ENCODE data around the gene GNPTAB. TPM values are rescaled to one million over a fixed set of nuclear protein-coding genes. Genes with fewer than 3 reads are reported as not detected.
A peak's percentile ranks its signal among the peaks of the same experiment; 100 is the strongest.

GNPTAB gene
- total RNA-seq, 3 donors from 2014 or later (not counting 1 experiment from before 2014, with no cell fraction given), result 260 to 285 (median 262) TPM

DNA sequence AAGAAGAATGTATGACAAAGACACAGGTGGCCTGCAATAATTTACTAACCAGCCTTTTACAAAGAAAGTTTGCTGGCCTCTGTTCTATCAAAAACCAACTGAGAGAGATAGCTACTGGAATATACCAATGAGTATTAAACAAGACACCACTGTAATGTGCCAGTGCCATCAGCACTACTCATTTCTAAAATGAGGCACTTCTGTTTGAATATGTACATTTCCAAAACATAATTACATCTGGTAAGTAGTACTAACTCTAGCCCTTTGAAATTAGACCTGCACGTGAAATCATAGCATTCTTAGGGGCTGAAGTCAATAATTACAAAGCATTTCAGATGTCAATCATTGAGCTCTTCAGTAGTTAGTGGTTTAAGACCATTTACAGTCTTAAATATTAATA is 84.6 kb downstream of the GNPTAB start:
- Histone ChIP-seq H3K9me3 (ENCODE audit: control insufficient read depth, insufficient read depth, low read length) (no peaks in the 10 kb centered on the region), H3K4me1 (ENCODE audit: control insufficient read depth, insufficient read depth, low read length) (peaks cover 19% of the 10 kb centered on the region), H3K4me3 (ENCODE audit: low read length) (no peak overlapping the region), H3K36me3 (ENCODE audit: control insufficient read depth, insufficient read depth, low read length) (peaks cover 59% of the 10 kb centered on the region), H3K27ac (ENCODE audit: low read length) (no peak overlapping the region), H3K27me3 (ENCODE audit: control insufficient read depth, insufficient read depth, low read length) (no peaks in the 10 kb centered on the region)
- no CpG with 5 or more reads among the region's 1 CpG for WGBS (ENCODE audit: insufficient coverage)
- Mint-ChIP-seq H3K4me3 (no peak overlapping the region), H3K36me3 (peaks cover 10% of the 10 kb centered on the region), H3K4me1 (peaks cover 36 to 49% of the 10 kb centered on the region in 2 donors), H3K9me3 (no peaks in the 10 kb centered on the region), H3K27me3 (ENCODE audit: low read depth in 2 of 2) (no peaks in the 10 kb centered on the region), H3K27ac (peak overlapping the region in 1 of 2 donors; percentile 92)
- DNase-seq (no peak), ATAC-seq (no peak)
- TF ChIP-seq, protein P1, sequence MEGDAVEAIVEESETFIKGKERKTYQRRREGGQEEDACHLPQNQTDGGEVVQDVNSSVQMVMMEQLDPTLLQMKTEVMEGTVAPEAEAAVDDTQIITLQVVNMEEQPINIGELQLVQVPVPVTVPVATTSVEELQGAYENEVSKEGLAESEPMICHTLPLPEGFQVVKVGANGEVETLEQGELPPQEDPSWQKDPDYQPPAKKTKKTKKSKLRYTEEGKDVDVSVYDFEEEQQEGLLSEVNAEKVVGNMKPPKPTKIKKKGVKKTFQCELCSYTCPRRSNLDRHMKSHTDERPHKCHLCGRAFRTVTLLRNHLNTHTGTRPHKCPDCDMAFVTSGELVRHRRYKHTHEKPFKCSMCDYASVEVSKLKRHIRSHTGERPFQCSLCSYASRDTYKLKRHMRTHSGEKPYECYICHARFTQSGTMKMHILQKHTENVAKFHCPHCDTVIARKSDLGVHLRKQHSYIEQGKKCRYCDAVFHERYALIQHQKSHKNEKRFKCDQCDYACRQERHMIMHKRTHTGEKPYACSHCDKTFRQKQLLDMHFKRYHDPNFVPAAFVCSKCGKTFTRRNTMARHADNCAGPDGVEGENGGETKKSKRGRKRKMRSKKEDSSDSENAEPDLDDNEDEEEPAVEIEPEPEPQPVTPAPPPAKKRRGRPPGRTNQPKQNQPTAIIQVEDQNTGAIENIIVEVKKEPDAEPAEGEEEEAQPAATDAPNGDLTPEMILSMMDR (IDR thresholded peaks at IDR 0.05), result no peak
- intact Hi-C loops (cut with micrococcal nuclease), result loop anchor here (10.0 kb wide), 1 partner anchor 71 kb away; no protein-coding TSS in a partner anchor

DNA sequence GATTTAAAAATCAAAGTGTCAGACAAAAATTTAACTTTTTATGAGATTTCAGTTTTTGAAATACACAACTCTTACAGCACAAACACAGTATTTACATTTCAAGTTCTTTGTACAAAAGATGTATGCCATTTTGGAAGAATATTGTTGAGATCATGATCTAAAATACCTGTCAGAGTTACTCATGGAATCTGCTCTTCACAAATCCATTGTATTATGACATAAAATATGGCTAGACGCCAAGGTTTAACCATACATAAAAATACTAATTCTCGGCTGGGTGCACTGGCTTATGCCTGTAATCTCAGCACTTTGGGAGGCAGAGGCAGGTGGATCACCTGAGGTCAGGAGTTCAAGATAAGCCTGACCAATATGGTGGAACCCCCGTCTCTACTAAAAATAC is 85.3 kb downstream of the GNPTAB start:
- Histone ChIP-seq H3K4me3 (ENCODE audit: low read length) (no peak overlapping the region), H3K4me1 (ENCODE audit: control insufficient read depth, insufficient read depth, low read length) (peaks cover 19% of the 10 kb centered on the region), H3K9me3 (ENCODE audit: control insufficient read depth, insufficient read depth, low read length) (no peaks in the 10 kb centered on the region), H3K27me3 (ENCODE audit: control insufficient read depth, insufficient read depth, low read length) (no peaks in the 10 kb centered on the region), H3K36me3 (ENCODE audit: control insufficient read depth, insufficient read depth, low read length) (peaks cover 53% of the 10 kb centered on the region), H3K27ac (ENCODE audit: low read length) (peak overlapping the region; percentile 83)
- Mint-ChIP-seq H3K4me3 (no peak overlapping the region), H3K36me3 (peaks cover 10% of the 10 kb centered on the region), H3K27me3 (ENCODE audit: low read depth in 2 of 2) (no peaks in the 10 kb centered on the region), H3K27ac (peak overlapping the region; percentile 92), H3K9me3 (no peaks in the 10 kb centered on the region), H3K4me1 (peaks cover 29 to 44% of the 10 kb centered on the region in 2 donors)
- TF ChIP-seq, protein P1 (IDR thresholded peaks at IDR 0.05), result no peak
- WGBS (ENCODE audit: insufficient coverage), result 93% methylated on average over 3 of the region's 3 CpGs
- DNase-seq, result no peak
- intact Hi-C loops (cut with micrococcal nuclease), result loop anchor here (10.0 kb wide), 1 partner anchor 71 kb away; no protein-coding TSS in a partner anchor
- ATAC-seq, result no peak

DNA sequence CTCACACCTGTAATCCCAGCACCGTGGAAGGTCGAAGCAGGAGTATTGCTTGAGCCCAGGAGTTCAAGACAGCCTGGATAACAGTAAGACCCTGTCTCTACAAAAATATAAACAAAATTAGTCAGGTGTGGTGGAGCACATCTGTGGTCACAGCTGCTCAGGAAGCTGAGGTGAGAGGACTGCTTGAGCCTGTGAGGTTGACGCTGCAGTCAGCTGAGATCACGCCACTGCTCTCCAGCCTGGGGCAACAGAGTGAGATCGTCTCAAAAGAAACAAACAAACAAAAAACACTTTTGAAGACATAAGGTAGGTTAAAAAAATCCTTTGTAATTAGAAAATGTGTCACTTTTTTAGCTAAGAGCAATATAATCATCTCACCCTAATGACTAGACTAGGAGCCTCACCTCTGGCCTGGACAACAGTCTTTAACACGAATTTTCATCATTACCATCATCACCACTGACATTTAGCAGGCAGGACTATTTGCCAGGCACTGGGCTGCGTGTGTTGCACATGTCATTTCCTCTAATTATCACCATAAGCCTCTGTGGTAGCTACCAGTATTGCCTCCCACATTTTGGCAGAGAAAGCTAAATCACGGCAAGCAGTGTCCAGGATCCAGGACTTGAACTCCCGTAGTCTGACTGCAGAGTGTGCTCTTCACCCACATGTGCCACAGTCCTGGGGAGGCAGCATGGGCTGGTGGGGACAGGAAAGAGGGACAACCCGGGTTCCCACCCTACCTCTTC is 86.9 kb downstream of the GNPTAB start:
- Histone ChIP-seq H3K9me3 (ENCODE audit: control insufficient read depth, insufficient read depth, low read length) (no peaks in the 10 kb centered on the region), H3K4me1 (ENCODE audit: control insufficient read depth, insufficient read depth, low read length) (peaks cover 19% of the 10 kb centered on the region), H3K36me3 (ENCODE audit: control insufficient read depth, insufficient read depth, low read length) (peaks cover 40% of the 10 kb centered on the region), H3K27me3 (ENCODE audit: control insufficient read depth, insufficient read depth, low read length) (no peaks in the 10 kb centered on the region), H3K4me3 (ENCODE audit: low read length) (no peak overlapping the region), H3K27ac (ENCODE audit: low read length) (peak overlapping the region; percentile 83)
- DNase-seq, result peak; percentile 33 to 46
- Mint-ChIP-seq H3K27ac (peak overlapping the region; percentile 92), H3K9me3 (no peaks in the 10 kb centered on the region), H3K36me3 (no peaks in the 10 kb centered on the region), H3K4me1 (peaks cover 28 to 38% of the 10 kb centered on the region in 2 donors), H3K4me3 (peak overlapping the region; percentile 8), H3K27me3 (ENCODE audit: low read depth in 2 of 2) (no peaks in the 10 kb centered on the region)
- intact Hi-C loops (cut with micrococcal nuclease), result loop anchor here (10.0 kb wide), 1 partner anchor 69 kb away; no protein-coding TSS in a partner anchor
- ATAC-seq, result peak; percentile 82 to 86 (median 84)
- 41% methylated on average over 9 of the region's 10 CpGs for WGBS (ENCODE audit: insufficient coverage)
- TF ChIP-seq, protein P1 (IDR thresholded peaks at IDR 0.05), result no peak
